DMS53 (cell line): ENCODE measurements around the gene PIK3CB.
A peak's percentile ranks its signal among the peaks of the same experiment; 100 is the strongest.
"Not testable (repeated sequence)": the region's sequence is repeated elsewhere in the genome, so short reads cannot be mapped to it uniquely, and the experiment has no call there.

Experiments
- DNase-seq: peaks from one replicate; lab custom pipeline; 2025; lab: John Stamatoyannopoulos, UW

The PIK3CB gene

DNA sequence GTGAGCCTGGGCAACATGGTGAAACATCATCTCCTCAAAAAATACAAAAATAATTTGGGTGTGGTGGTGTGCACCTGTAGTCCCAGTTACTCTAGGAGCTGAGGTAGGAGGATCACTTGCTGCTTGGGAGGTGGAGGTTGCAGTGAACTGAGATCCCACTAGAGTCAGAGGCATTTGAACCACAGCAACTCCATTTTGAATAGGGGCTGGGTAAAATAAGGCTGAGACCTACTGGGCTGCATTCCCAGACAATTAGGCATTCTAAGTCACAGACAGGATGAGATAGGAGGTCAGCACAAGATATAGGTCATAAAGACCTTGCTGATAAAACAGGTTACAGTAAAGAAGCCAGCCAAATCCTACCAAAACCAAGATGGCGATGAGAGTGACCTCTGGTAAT, 12.1 kb upstream of the PIK3CB start:
- DNase-seq = not testable (repeated sequence)

DNA sequence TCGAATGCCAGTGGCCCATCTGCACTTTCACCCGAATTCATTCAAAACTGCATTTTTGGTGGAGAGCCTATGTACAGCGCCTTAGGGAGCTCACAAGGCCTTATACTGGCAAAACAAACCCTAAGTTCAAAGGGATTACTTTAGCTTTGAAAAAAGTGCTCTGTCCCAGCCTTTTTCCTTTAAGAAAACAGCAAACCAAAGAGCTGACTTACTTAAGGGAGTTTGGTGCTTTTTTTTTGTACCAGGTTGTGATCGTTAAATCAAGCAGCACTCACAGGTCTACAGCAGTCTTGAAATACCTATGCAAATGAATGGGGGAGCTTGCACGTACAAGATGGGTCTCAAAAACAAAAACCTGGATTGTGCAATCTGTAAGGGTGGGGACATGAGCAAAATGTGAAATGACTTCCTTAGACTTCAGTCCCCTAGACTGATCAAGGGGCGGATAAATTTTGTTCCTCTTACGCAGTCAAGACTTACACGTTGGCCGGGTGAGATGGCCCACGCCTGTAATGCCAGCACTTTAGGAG, 11.6 kb upstream of the PIK3CB start:
- DNase-seq = no peak

DNA sequence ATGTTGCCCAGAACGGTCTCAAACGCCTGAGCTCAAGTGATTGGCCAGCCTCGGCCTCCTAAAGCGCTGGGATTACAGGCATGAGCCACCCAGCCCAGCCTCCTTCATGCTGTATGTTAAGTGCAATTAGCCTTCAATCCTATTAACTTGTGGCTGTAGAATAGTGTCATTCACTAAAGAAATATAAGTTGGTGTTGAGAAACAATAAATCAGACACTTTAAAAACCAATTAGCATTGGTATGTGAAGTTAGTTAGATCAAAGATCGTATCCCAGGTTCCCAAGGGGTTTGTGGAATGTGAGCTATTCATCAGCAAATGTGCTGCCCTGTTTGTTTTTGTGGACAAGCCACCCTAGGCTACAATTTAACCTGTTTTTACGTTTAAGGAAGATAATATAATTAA, 11.0 kb upstream of the PIK3CB start:
- no peak for DNase-seq

DNA sequence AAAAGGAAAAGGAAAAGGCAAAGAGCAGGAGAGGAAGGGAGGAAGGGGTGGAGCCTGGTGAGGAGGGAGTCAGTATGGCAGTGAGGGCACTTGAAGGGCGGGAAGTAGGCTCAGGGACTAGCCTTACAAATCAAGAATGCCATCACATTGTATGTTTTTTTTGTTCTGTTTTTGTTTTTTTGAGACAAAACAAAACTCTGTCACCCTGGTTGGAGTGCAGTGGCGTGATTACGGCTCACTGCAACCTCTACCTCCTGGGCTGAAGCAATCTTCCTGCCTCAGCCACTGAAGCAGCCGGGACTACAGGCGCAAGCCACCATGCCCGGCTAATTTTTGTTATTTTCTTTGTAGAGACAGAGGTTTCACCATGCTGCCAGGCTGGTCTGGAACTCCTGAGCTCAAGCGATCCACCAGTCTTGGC, 10.5 kb upstream of the PIK3CB start:
- no peak for DNase-seq

DNA sequence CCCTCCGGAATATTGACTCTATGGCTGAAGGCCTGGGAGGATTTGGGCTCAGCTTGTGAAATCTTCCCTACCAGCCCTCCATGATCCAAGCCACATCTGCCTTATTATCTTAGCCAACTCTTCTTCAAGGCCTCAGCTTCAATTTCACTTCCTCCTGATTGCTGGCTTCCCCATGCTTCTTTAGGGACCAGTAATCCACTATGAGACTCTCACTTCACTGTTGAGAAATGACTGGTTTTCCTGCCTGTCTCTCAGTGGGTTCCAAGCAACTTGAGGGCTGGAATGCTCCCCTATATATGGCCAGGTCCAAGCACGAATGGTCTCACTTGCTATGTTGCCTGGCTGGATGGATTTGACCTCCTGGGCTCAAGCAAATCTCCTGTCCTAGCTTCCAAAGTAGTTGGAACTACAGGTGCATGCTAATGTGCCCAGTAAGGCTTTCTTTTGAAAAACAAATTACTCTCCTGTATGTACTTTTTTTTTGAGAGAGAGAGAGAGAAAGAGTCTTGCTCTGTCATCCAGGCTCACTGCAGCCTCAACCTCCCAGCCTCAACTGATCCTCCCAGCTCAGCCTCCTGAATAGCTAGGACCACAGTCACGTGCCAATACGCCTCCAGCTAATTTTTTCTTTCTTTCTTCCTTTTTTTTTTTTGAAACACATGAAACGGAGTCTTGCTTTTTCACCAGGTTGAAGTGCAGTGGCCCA, 7.9 kb upstream of the PIK3CB start:
- no peak for DNase-seq

DNA sequence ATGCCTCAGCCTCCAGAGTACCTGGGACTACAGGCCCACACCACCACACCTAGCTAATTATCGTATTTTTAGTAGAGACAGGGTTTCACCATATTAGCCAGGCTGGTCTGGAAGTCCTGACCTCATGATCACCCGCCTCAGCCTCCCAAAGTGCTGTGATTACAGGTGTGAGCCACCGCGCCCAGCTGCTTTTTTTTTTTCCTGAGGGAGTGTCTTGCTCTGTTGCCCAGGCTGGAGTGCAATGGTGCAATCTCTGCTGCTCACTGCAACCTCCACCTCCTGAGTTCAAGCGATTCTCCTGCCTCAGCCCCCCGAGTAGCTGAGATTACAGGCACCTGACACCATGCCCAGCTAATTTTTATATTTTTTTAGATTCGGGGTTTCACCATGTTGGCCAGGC, 3.7 kb upstream of the PIK3CB start:
- not testable (repeated sequence) for DNase-seq

DNA sequence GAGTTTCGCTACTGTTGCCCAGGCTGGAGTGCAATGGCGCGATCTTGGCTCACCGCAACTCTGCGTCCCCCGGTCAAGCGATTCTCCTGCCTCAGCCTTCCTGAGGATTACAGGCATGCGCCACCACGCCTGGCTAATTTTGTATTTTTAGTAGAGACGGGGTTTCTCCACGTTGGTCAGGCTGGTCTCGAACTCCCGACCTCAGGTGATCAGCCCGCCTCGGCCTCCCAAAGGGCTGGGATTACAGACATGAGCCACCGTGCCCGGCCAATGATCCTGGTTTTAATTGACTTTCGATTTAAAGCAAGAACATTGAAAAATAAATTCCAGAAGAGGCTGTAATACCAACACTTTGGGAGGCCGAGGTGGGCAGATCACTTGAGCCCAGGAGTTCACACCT, 1.1 kb upstream of the PIK3CB start:
- not testable (repeated sequence) for DNase-seq

DNA sequence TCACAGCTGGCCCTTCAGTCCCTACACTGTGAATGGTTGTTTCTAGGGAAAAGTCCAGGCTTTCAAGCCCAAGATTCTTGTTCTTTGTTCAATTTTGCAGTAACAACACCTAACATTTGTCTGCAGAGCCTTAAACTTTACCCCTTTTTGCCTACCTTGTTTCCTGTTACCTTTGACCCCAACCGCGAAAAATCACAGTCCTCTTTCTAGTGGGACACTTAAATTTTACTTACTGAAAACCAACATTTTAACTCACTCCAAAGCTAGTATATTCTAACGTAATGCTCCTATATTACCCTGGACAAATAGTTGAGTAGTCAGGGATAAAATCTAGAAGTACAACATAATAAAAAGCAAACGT, 649 bp upstream of the PIK3CB start:
- DNase-seq = no peak

DNA sequence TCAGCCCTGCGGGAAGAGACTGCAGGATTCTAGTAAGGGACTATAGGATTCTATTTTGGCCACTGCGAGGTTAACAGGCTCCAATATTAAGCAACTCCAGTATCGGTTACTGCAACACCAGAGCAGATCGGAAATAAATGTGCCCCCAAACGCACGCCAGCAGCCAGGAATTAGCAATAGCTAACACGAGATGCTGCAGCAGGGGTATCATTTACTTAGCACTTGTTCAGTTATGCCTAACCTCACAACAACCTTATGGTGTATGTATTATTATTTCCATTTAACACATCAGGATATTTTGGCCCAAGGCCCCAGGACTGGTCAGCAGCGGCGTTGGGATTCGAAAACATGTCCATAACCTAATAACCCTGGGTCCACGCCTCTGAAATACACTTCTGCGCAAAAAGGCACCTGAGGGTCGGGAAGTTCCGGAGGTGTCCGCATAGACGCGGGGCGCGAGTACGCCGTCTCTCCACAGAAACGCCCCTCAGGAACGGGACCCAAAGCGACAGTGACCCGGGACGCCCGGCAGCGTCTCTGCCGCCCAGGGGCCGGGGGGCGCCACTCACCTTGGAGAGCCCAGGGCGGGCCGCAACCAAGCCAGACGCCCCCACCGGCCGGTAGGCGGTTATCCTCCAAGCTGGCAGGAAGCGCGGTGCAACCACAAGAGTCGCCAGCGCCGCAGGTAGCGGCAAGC, 681 bp downstream of the PIK3CB start:
- peak; percentile 79 for DNase-seq

DNA sequence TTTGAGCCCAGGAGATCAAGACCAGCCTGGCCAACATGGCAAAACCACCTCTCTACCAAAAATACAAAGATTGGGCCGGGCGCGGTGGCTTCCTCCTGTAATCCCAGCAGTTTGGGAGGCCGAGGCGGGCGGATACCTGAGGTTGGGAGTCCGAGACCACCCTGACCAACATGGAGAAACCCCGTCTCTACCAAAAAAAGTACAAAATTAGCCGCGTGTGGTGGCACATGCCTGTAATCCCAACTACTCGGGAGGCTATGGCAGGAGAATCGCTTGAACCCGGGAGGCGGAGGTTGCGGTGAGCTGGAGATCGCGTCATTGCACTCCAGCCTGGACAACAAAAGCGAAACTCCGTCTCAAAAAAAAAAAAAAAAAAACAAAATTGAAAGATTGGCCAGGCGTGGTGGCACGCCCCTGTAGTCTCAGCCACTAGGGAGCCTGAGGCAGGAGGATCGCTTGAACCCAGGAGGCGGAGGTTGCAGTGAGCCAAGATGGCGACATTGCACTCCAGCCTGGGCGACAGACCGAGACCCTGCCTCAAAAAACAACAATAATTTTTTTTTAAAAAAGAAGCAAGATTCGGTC, 2.2 kb downstream of the PIK3CB start:
- not testable (repeated sequence) for DNase-seq

DNA sequence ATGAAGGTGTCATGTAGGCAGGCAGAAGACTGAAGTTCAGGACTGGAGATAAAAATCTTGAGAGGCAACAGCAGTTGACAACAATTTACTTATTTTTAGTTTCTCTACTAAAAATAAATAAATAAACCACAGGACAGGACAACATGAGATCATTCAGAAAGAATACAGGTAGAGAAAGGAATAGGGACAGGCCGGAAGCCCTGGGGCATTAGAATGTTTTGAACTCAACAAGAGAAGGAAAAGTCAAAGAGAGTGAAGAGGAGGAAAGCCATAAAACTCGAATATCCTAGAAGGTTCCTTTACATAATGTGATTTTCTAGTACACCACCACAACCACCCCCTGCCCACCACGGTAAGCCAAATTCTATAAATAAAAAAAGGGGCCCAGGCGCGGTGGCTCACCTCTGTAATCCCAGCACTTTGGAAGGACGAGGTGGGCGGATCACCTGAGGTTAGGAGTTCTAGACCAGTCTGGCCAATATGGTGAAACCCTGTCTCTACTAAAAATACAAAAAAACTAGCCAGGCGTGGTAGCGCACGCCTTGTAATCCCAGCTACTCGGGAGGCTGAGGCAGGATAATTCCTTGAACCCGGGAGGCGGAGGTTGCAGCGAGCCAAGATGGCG, 4.7 kb downstream of the PIK3CB start:
- DNase-seq = no peak

DNA sequence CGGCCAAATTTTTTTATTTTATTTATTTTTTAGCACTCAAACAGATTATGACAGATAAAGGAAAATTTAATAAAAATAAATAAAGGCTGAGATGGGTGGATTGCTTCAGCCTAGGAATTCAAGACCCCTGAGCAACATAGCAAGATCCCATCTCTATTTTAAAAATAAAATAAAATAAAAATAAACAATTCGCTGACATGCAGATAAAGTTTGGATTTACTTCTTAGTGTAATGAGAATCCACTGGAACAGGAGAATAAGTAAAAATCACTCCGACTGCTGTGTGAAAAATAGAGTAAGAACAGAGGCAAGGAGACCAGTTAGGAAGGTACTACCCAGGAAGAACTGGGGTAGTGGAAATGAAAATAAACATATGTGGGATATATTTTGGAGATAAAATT, 5.6 kb downstream of the PIK3CB start:
- no peak for DNase-seq

DNA sequence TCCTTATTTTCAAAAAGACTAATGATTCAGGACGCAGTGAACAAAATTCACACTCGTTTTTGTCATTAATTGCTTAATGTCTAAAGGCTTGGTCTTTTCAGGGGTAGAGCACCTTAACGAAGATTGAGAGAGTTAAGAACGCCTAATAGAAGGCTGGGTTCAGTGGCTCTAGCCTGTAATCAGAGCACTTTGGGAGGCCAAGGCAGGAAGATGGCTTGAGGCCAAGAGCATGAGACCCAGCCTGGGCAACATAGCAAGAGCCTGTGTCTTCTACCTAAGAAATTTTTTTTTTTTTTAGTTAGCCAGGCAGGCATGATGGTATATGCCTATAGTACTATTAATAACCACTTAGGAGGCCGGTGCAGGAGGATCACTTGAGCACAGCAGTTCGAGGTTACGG, 7.5 kb downstream of the PIK3CB start:
- no peak for DNase-seq

DNA sequence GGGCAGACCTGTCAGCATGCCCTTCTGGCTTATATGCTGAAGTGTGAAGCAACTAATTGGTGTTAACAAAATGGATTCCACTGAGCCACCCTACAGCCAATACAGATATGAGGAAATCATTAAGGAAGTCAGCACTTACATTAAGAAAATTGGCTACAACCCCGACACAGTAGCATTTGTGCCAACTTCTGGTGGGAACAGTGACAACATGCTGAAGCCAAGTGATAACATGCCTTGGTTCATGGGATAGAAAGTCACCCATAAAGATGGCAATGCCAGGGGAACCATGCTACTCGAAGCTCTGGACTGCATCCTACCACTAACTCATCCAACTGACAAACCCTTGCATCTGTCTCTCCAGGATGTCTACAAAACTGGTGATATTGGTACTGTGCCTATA, 9.4 kb downstream of the PIK3CB start:
- DNase-seq = no peak

DNA sequence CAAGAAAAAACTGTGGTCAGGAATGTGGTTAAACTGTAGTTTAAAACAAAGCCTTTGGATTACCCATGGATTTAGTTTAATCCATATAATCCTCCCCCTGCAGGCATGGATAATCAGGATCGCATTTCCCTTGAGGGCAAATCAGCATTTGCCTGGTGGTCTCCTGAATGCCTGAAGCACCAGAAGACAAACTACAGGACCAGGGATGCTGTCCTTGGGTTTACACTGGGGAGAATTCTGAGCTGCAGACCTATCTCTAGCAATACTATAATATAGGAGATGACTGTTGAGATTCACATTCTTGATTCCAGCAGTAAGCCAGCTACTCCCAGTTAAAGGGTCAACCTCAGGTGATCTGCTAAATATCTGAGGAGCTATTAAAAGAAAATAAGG, 10.6 kb downstream of the PIK3CB start:
- no peak for DNase-seq

DNA sequence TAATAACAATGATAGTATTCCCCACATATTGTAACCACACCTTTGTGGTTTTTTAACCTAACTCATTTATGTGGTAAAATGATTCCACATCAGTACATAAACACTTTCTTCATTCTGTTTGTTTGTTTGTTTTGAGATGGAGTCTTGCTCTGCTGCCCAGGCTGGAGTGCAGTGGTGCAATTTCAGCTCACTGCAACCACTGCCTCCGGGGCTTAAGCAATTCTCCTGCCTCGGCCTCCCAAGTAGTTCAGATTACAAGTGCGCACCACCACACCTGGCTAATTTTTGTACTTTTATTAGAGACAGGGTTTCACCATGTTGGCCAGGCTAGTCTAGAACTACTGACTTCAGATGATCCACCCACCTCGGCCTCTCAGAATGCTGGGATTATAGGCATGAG, 14.3 kb downstream of the PIK3CB start:
- DNase-seq = not testable (repeated sequence)

DNA sequence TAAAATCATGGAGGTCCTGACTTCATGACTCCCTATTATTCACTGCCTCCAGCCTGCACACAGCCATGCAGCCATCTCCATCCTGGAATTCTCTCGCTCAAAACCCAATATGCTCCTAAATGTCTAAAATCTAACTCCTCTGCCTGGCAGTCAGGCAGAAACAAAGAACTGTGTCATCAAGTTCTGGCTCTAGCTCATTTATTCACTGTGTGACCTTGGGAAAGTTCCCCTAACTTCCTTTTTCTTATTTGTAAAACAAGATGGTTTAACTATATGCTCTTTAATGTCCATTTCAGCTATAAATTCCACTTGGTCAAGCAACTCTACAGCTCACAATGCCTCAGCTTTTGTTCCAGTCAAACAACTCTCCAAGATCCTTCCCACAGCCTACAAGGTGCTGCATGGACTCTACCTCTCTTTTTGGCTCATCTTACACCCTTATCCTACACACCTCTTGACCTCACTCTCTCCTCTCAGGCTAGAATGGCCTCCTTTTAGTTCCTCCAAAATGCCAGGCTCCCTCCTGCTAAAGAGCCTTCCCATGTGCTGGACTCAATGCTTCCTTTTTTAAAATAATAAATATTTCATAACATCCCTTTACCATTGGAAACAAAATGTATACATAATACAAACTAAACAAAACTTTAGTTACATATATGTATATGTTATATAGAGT, 16.4 kb downstream of the PIK3CB start:
- DNase-seq = no peak

DNA sequence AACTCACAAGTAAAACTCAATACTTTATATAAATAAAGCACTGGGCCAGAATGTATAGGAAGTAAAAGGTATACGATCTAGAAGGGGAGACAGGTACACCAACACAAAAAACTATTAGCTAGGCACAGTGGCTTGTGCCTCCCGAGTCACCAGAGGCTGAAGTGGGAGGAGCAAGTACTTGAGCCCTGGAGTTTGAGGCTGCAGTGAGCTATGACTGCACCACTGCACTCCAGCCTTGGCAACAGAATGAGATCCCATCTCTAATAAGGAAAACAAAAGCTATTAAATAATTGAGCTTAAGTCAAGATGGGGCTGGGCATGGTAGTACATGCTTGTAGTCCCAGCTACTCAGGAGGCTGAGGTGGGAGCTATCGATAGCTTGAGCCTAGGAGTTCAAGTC, 17.0 kb downstream of the PIK3CB start:
- no peak for DNase-seq

DNA sequence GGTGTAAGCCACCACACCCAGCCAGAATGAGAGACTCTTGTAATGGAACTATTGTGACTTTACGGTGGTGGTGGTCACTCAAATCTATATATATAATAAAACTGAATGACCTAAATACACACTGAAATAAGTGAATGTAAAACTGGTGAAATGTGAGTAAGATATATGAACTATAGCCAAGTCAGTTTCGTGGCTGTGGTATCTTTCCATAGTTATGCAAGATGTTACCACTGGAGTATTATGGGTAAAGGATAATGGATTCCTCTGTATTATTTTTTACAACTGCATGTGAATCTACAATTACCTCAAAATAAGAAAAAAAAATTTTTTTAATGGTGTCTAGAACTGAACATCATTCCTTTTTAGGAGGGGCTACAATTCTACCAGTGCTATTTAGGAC, 21.9 kb downstream of the PIK3CB start:
- DNase-seq = no peak

DNA sequence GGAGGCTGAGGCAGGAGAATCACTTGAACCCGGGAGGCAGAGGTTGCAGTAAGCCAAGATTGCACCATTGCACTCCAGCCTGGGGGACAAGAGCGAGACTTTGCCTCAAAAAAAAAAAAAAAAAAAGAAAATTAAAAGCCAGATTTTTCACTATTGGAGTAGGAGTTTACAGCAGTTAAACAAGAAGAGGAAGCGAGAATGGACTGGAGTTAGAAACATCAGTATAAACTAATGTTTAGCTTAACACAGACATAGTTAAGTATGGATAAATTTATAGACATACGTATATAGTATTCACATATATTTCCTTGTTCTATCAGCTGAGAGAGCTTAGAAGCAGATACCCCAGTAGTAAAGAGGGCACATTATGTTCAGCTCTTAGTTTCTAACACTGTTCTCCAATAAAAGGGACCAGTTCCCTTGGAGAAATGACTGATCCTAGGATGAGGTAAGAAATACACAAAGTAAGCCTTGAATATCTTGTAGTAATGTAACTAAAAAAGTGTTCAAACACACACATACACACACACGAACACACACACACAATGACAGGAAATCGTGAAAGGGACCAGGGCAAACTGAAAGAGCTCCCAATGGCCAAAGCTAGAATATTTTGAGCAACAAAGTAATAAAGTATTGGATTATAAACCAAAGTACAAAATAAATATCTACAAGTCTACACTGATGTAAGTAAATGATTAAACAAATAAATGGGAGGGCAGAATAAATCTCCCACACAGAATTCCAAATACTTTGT, 25.1 kb downstream of the PIK3CB start:
- DNase-seq = no peak

DNA sequence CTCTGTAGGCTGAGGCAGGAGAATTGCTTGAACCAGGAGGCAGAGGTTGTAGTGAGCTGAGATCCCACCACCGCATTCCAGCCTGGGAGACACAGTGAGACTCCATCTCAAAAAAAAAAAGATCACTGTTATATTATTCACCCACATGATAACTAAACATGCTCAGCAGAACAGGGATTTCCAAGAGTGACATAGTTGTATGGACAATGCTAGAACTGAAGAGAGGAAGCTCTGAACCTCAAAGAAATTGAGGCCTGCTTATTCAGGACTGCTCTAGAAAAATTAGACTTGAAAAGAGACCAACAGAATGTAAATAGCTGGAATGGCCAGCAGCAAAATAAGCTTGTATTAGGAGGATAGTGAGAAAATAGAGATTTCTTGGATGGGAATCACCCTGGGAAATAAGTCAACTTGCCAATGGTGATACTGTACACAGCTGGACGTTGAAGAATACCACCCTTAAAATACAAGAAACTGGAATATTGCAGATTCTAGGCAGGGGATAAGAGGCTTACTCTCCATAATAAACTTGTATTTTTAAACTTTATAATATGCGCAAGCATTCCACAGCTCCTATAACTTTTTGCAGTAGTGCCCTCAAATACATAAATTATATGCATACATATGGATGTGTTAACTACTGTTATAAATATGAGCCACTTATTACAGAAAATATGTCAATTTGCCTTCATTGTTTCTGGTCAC, 28.2 kb downstream of the PIK3CB start:
- no peak for DNase-seq
